ENCODE measurements around the gene TSPAN31. TPM values are rescaled to one million over a fixed set of nuclear protein-coding genes. Genes with fewer than 3 reads are reported as not detected.
"Not testable (repeated sequence)": the region's sequence is repeated elsewhere in the genome, so short reads cannot be mapped to it uniquely, and the experiment has no call there.

TSPAN31 gene
- total RNA-seq = 10 to 100 TPM; 21.8 to 23.0 TPM

- peak; percentile 97 for DNase-seq
- CTCF ChIA-PET = interaction anchor here (1.1 to 2.4 kb wide), 4 partner anchors 12 to 161 kb away, joined by 3 to 15 read pairs (median 10); partner anchors contain the start of gene PIP4K2C
- Mint-ChIP-seq H3K27me3 (no peaks in the 10 kb centered on the region), H3K4me1 (peaks cover 53% of the 10 kb centered on the region), H3K36me3 (ENCODE audit: low read depth) (peaks cover 42% of the 10 kb centered on the region), H3K27ac (peak within 1 kb of the TSS; percentile 93), H3K9me3 (no peaks in the 10 kb centered on the region), H3K4me3 (peak within 1 kb of the TSS; percentile 77)
- POLR2A ChIA-PET = interaction anchor here (0.6 to 2.9 kb wide), 18 partner anchors 9 to 284 kb away, joined by 3 to 11 read pairs (median 4); partner anchors contain the start of genes DDIT3, EEF1AKMT3, MARCHF9 and METTL1
Measured at GRCh38 chr12:57744777-57745484, at the start of gene TSPAN31. Gene TSPAN31, plus strand, starts transcription at chr12:57745039. Its CDS starts 116 bp downstream, at chr12:57745155.

- CTCF ChIA-PET = no interaction called here
- H3K27ac Mint-ChIP-seq = no peak overlapping the region
- peaks cover 48% of the 10 kb centered on the region for H3K36me3 Mint-ChIP-seq (ENCODE audit: low read depth)
- peaks cover 7% of the 10 kb centered on the region for H3K4me1 Mint-ChIP-seq
- no peak for DNase-seq
- POLR2A ChIA-PET = no interaction called here
- H3K4me3 Mint-ChIP-seq = peak overlapping the region; percentile 21
- no peaks in the 10 kb centered on the region for H3K9me3 Mint-ChIP-seq
- peaks cover 1% of the 10 kb centered on the region for H3K27me3 Mint-ChIP-seq
Measured at GRCh38 chr12:57695770-57696432, 48.9 kb upstream of the TSPAN31 start.

- POLR2A ChIA-PET = no interaction called here
- Mint-ChIP-seq H3K27me3 (no peaks in the 10 kb centered on the region), H3K4me1 (peaks cover 7% of the 10 kb centered on the region), H3K4me3 (no peak overlapping the region), H3K9me3 (no peaks in the 10 kb centered on the region), H3K36me3 (ENCODE audit: low read depth) (peaks cover 48% of the 10 kb centered on the region), H3K27ac (no peak overlapping the region)
- no peak for DNase-seq
- CTCF ChIA-PET = no interaction called here
Measured at GRCh38 chr12:57697076-57697475, 47.8 kb upstream of the TSPAN31 start.

GRCh38 chr12:57698414-57698813, 46.4 kb upstream of the TSPAN31 start:
- DNase-seq = no peak
- Mint-ChIP-seq H3K9me3 (peaks cover 2% of the 10 kb centered on the region), H3K36me3 (ENCODE audit: low read depth) (peaks cover 62% of the 10 kb centered on the region), H3K4me3 (no peak overlapping the region), H3K27me3 (no peaks in the 10 kb centered on the region), H3K4me1 (peaks cover 7% of the 10 kb centered on the region), H3K27ac (no peak overlapping the region)
- CTCF ChIA-PET = no interaction called here
- POLR2A ChIA-PET = no interaction called here

GRCh38 chr12:57700317-57700716, 44.5 kb upstream of the TSPAN31 start:
- CTCF ChIA-PET = no interaction called here
- H3K4me3 Mint-ChIP-seq = no peak overlapping the region
- peaks cover 79% of the 10 kb centered on the region for H3K36me3 Mint-ChIP-seq (ENCODE audit: low read depth)
- no peak for DNase-seq
- no peak overlapping the region for H3K27ac Mint-ChIP-seq
- no peaks in the 10 kb centered on the region for H3K27me3 Mint-ChIP-seq
- H3K9me3 Mint-ChIP-seq = peaks cover 6% of the 10 kb centered on the region
- H3K4me1 Mint-ChIP-seq = peaks cover 7% of the 10 kb centered on the region
- POLR2A ChIA-PET = no interaction called here

- no peak for DNase-seq
- no peak overlapping the region for H3K4me3 Mint-ChIP-seq
- peaks cover 59% of the 10 kb centered on the region for H3K36me3 Mint-ChIP-seq (ENCODE audit: low read depth)
- CTCF ChIA-PET = interaction anchor here (1.0 to 1.3 kb wide), 3 partner anchors 13 to 74 kb away, joined by 3 to 4 read pairs (median 4); partner anchors contain the start of genes B4GALNT1 and OS9
- peaks cover 6% of the 10 kb centered on the region for H3K9me3 Mint-ChIP-seq
- peaks cover 8% of the 10 kb centered on the region for H3K4me1 Mint-ChIP-seq
- no peaks in the 10 kb centered on the region for H3K27me3 Mint-ChIP-seq
- no peak overlapping the region for H3K27ac Mint-ChIP-seq
- POLR2A ChIA-PET = interaction anchor here (1.4 kb wide), 1 partner anchor 13 kb away, joined by 5 read pairs; no protein-coding TSS in a partner anchor
Measured at GRCh38 chr12:57707250-57707649, 37.6 kb upstream of the TSPAN31 start.

- CTCF ChIA-PET = interaction anchor here (1.3 kb wide), 1 partner anchor 15 kb away, joined by 4 read pairs; the partner anchor contains the start of gene OS9
- POLR2A ChIA-PET = interaction anchor here (0.6 to 1.4 kb wide), 5 partner anchors 12 to 601 kb away, joined by 3 to 5 read pairs (median 3); no protein-coding TSS in a partner anchor
- Mint-ChIP-seq H3K9me3 (peaks cover 4% of the 10 kb centered on the region), H3K4me1 (peaks cover 8% of the 10 kb centered on the region), H3K27ac (no peak overlapping the region), H3K27me3 (no peaks in the 10 kb centered on the region), H3K36me3 (ENCODE audit: low read depth) (peaks cover 56% of the 10 kb centered on the region), H3K4me3 (no peak overlapping the region)
- no peak for DNase-seq
Measured at GRCh38 chr12:57708296-57708695, 36.5 kb upstream of the TSPAN31 start.

- Mint-ChIP-seq H3K4me1 (peaks cover 8% of the 10 kb centered on the region), H3K4me3 (no peak overlapping the region), H3K9me3 (no peaks in the 10 kb centered on the region), H3K27me3 (no peaks in the 10 kb centered on the region), H3K27ac (no peak overlapping the region), H3K36me3 (ENCODE audit: low read depth) (peaks cover 37% of the 10 kb centered on the region)
- CTCF ChIA-PET = no interaction called here
- DNase-seq = no peak
- POLR2A ChIA-PET = interaction anchor here (0.6 to 1.1 kb wide), 2 partner anchors 11 to 600 kb away, joined by 3 to 8 read pairs; no protein-coding TSS in a partner anchor
Measured at GRCh38 chr12:57712701-57713100, 32.1 kb upstream of the TSPAN31 start.

- Mint-ChIP-seq H3K36me3 (ENCODE audit: low read depth) (peaks cover 40% of the 10 kb centered on the region), H3K27me3 (no peaks in the 10 kb centered on the region), H3K4me1 (peaks cover 8% of the 10 kb centered on the region), H3K9me3 (no peaks in the 10 kb centered on the region), H3K27ac (no peak overlapping the region), H3K4me3 (no peak overlapping the region)
- POLR2A ChIA-PET = interaction anchor here (0.6 to 1.1 kb wide), 3 partner anchors 8 to 601 kb away, joined by 3 to 8 read pairs (median 3); no protein-coding TSS in a partner anchor
- CTCF ChIA-PET = no interaction called here
- DNase-seq = no peak
Measured at GRCh38 chr12:57713209-57713608, 31.6 kb upstream of the TSPAN31 start.

- H3K27ac Mint-ChIP-seq, H3K27me3 Mint-ChIP-seq, H3K4me3 Mint-ChIP-seq, H3K4me1 Mint-ChIP-seq, DNase-seq, H3K9me3 Mint-ChIP-seq: not testable (repeated sequence)
- ChIA-PET POLR2A (interaction anchor here (2.1 kb wide), 1 partner anchor 26 kb away, joined by 6 read pairs; no protein-coding TSS in a partner anchor), CTCF (interaction anchor here (1.1 kb wide), 1 partner anchor 256 kb away, joined by 3 read pairs; no protein-coding TSS in a partner anchor)
- H3K36me3 Mint-ChIP-seq (ENCODE audit: low read depth) = peaks cover 52% of the 10 kb centered on the region
Measured at GRCh38 chr12:57715036-57715748, 29.6 kb upstream of the TSPAN31 start.

GRCh38 chr12:57715786-57716185, 29.1 kb upstream of the TSPAN31 start:
- Mint-ChIP-seq H3K36me3 (ENCODE audit: low read depth) (peaks cover 55% of the 10 kb centered on the region), H3K27ac (no peak overlapping the region), H3K9me3 (no peaks in the 10 kb centered on the region), H3K27me3 (no peaks in the 10 kb centered on the region), H3K4me1 (no peaks in the 10 kb centered on the region), H3K4me3 (no peak overlapping the region)
- POLR2A ChIA-PET = interaction anchor here (2.1 kb wide), 1 partner anchor 25 kb away, joined by 6 read pairs; no protein-coding TSS in a partner anchor
- CTCF ChIA-PET = interaction anchor here (1.1 kb wide), 1 partner anchor 257 kb away, joined by 3 read pairs; no protein-coding TSS in a partner anchor
- no peak for DNase-seq

- DNase-seq = no peak
- no peaks in the 10 kb centered on the region for H3K9me3 Mint-ChIP-seq
- peaks cover 58% of the 10 kb centered on the region for H3K36me3 Mint-ChIP-seq (ENCODE audit: low read depth)
- no peaks in the 10 kb centered on the region for H3K4me1 Mint-ChIP-seq
- ChIA-PET POLR2A (interaction anchor here (2.1 kb wide), 1 partner anchor 25 kb away, joined by 6 read pairs; no protein-coding TSS in a partner anchor), CTCF (interaction anchor here (1.1 kb wide), 1 partner anchor 257 kb away, joined by 3 read pairs; no protein-coding TSS in a partner anchor)
- no peaks in the 10 kb centered on the region for H3K27me3 Mint-ChIP-seq
- no peak overlapping the region for H3K27ac Mint-ChIP-seq
- H3K4me3 Mint-ChIP-seq = no peak overlapping the region
Measured at GRCh38 chr12:57716305-57716704, 28.5 kb upstream of the TSPAN31 start.
